Nucleus accumbens (tissue), 56 donors: ENCODE measurements around the gene OR10R2.

Source experiments
- DNase-seq, 56 donors: peaks; one replicate each; lab custom pipeline; 2025; lab: John Stamatoyannopoulos, UW

OR10R2 gene

DNA sequence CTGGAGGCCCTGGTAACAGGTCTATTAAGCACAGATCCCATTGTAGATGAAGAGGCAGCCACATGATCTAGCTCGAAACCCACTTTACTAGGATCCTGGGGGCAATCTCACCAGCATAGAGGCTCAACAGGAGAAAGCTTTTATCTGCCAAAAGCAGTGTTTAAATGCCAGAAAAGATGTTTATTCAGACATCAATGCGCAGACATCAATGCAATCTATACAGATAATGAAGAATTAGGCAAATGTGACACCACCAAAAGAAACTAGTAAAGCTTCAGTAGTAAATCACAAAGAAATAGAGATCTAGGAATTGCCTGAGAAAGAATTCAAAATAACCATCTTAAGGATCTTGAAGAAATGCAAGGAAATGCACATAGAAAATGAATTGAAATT is 49.6 kb downstream of the OR10R2 start:
- no peak for DNase-seq

DNA sequence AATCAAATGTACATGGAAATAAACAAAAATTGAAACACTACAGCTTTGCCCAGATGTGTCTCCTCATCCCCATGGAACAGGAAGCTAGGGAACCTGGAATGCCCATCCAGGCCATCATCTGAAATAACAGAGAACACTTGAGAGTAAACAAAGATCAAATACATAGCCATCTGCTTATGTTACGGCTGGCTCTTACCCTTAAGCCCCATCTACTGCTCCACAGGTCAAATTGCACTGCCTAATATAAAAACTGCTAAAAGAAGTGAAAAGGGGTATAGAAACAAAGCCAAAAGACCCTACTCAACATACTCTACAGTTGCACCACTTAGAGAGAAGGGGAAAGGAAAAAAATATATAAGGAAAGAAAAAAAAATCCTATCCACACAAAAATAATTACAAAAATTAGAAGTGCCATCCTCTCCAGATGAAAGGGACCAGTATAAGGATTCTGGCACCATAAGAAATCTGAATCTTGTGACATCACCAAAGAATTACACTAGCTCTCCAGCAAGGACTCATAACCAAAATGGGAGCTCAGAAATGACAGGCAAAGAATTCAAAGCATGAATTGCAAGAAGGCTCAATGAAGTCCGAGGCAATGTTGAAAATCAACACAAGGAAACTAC is 55.3 kb downstream of the OR10R2 start:
- DNase-seq, result peak in 1 of 56 donors; percentile 1
